ENCODE measurements around the gene DCTN3.
"Not testable (repeated sequence)": the region's sequence is repeated elsewhere in the genome, so short reads cannot be mapped to it uniquely, and the experiment has no call there.

Gene DCTN3

DNA sequence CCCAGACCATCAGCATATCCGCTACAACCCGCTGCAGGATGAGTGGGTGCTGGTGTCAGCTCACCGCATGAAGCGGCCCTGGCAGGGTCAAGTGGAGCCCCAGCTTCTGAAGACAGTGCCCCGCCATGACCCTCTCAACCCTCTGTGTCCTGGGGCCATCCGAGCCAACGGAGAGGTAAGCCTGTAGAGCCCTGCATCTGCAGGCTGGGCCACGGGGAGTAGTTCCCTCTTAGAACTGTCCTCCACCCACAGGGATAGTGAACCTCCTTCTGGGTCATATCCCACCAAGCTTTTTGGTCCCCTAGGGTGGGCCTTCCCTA, 26.7 kb upstream of the DCTN3 start:
- no peak for DNase-seq (ENCODE audit: low read depth)

- peak; percentile 94 for DNase-seq (ENCODE audit: low read depth)
These were observed 26.2 kb upstream of the DCTN3 start, which contains the start of gene GALT for GRCh38 chr9:34646211-34647083. GALT (plus strand) TSS chr9:34646675; CDS start chr9:34646705, 30 bp downstream.

DNA sequence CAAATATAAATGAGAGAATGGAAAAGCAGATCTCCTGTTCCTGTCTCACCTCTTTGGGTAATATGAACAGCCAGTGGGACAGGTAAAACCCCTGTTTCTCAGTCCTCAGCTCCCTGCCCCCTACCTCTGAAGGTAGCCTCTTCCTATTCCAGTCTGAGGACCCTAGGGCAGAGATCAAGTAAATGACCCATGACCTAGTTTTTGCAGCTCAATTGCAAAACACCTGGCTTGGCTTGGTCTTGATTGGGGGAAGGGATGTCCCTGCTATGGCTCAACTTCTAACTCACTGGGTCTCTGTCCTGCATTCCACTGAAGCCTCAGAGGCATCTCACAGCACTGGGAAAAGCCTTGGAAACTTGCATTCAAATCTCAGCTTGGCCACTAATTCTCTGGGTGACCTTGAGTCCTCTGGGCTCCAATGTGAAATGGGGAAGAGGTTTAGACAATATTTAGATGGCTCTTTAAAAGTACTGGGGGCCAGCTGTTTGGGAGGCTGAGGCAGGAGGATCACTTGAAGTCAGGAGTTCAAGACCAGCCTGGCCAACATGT, 24.5 kb upstream of the DCTN3 start:
- DNase-seq (ENCODE audit: low read depth): no peak

GRCh38 chr9:34642679-34643078, 22.4 kb upstream of the DCTN3 start:
- DNase-seq (ENCODE audit: low read depth): no peak

GRCh38 chr9:34639322-34639721, 19.0 kb upstream of the DCTN3 start:
- DNase-seq (ENCODE audit: low read depth): not testable (repeated sequence)

DNA sequence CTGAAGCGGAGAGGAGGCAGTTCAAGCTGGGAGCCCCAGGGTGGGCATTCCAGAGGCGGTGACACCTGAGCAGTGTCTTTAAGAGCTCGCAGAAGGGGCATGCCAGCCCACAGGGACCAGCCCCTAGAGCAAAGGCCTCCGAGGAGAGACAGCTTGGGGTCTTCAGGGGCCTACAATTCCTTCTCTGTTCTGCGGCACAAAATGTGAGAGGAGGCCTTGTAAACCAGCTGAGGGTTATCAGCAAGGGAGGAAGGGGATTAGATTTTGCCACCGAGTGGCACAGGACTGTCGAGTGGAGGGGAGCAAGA, 17.8 kb upstream of the DCTN3 start:
- DNase-seq (ENCODE audit: low read depth): no peak

DNA sequence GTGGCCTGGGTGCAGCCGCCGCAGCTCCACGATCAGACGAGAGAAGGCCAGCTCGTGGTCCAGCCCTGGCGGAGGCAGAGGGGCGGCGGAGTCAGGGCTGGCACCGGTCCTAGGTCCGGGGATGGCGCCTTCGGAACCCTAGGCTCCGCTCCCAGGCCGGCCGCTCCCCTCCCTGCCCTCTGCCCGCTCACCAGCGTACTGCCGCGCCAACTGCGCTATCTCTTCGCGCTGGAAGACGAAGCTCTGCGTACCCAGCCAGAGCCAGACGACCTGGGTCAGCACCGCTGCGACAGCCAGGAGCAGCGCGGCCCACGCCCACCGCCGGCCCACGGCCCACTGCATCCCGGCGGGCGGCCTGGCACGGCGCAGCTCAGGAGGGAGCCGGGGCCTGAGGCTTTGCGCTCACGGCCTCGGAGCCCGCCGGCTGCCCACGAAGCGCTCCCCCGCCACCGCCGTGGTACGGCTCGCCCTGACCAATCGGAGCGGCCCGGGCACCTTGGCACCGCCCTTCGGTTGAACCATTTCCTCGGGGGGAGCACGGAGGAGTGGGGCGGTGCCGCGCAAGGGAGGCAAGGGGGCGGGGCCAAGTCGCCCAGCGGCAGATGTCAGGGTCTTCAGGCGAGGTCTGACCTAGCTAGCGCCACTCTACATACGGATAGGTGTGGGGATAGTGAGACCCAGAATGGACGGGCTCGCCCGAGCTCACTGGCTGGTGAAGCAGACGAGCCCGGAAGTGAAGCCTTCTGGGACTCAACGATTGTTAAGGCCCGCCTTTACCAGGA, 17.3 kb upstream of the DCTN3 start, which contains the start of gene SIGMAR1:
SIGMAR1 (minus strand) TSS at position 432 of the 782 bp plus-strand sequence; CDS start at position 342, 90 bp downstream.
- peak; percentile 91 for DNase-seq (ENCODE audit: low read depth)

- DNase-seq (ENCODE audit: low read depth): no peak
These were observed 16.6 kb upstream of the DCTN3 start for GRCh38 chr9:34636791-34637355.

- no peak for DNase-seq (ENCODE audit: low read depth)
These were observed 15.3 kb upstream of the DCTN3 start for GRCh38 chr9:34635556-34635955.

DNA sequence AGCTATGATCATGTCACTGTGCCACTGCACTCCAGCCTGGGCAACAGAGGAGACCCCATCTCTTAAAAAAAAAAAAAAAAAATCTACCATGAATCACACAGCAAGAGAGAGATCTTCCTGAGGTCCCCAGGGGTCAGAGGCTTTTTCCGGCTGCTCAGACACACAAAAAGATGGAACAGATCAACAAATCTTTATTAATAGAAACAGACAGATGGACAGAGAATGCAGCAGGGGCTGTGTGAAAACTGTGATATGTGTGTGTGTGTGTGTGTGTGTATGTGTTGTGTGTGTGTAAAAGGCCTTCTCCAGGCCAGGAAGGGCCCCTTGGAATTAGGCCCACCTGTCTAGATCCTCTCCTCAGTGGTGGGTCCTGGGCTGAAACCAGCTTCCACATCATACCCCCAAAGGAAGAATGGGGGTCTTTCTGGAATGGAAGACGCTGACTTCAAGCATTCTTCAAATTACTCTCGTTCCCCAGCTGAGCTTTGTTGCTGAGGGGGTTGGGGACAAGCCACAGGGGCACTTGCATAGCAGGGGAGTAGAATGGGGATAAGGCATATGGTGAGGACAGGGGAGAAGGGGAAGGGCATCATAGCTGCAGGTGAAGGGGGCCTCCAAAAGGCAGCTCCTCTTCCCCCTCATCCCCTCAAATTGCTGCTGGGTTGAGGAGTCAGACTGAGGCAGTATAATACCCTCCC, 14.4 kb upstream of the DCTN3 start:
- DNase-seq (ENCODE audit: low read depth): no peak

- DNase-seq (ENCODE audit: low read depth): peak; percentile 61
These were observed 13.7 kb upstream of the DCTN3 start for GRCh38 chr9:34633851-34634550.

DNA sequence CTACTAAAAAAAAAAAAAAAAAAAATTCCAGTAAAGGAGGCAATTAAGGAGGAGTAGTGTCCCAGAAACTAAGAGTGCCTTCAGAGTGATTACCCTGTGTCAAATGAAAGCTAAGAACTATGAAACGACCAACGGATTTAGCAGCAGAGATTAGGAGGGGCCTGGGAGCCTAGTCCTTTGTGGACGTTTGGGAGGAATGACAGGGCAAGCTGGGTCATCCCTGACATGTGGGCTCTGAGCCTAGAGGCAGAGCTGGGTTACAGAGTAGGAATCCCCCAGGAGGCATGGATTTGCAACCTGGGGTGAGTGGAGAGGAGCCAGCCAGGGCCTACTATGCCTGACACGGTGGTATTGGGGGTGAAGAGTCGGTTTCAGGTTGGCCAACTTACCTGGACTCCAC, 12.9 kb upstream of the DCTN3 start:
- DNase-seq (ENCODE audit: low read depth): no peak

DNA sequence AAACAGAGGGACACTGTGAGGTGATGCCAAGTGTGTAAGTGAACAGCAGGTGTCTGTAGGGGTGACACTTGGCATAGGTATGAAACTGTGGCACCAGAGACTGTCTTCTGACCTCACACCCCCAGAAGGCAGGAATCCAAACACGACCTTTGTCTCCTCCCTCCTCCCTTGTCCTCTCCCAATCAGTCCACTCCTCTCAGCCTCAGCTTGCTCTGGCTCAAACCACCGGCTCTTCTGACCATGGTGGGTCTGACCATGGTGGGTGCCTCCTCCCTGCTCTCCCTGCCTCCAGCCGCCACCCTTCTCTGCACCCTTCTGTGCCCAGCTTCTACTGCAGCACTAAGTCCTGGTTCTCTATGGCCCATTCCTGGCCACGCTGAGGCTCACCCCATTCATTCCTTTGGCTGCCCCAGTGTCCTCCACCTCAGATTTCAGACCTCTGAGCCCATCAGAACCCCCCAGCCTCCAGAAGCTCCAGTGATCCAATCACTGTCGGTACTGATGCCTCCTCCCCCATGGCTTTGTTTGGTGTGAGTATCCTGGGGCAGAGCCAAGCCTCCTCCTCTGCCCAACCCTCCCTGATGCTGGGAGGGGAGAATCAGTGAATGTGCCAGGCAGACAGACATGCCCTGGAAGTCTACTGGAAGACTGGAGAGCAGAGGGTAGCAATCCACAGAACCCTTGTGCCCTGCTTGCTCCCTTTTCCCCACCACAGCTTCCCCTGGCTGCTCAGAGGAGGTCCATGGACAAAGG, 10.3 kb upstream of the DCTN3 start:
- no peak for DNase-seq (ENCODE audit: low read depth)

DNA sequence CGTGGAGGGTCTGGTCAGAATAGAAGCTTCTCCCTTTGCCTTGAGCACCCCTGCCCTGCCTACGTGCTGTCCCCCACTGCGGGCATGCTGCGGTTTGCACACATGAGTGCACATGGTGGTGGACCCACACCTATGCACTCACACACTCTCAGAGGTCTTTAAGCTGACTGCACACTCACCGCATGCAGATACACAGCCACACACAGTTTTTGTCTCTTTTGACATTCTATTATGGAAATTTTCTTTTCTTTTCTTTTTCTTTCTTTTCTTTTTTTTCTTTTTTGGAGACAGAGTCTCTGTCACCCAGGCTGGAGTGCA, 9.2 kb upstream of the DCTN3 start:
- DNase-seq (ENCODE audit: low read depth): no peak

GRCh38 chr9:34628656-34629490, 8.6 kb upstream of the DCTN3 start, which contains the start of gene ARID3C:
ARID3C (minus strand) TSS chr9:34629066; CDS start chr9:34628014, 1,052 bp downstream.
- DNase-seq (ENCODE audit: low read depth): no peak

- DNase-seq (ENCODE audit: low read depth): no peak
These were observed 7.7 kb upstream of the DCTN3 start for GRCh38 chr9:34627716-34628655.

GRCh38 chr9:34625186-34625486, 4.8 kb upstream of the DCTN3 start:
- DNase-seq (ENCODE audit: low read depth): no peak

- DNase-seq (ENCODE audit: low read depth): no peak
These were observed 4.3 kb upstream of the DCTN3 start for GRCh38 chr9:34624475-34625185.

Measured in stimulated activated CD4-positive, alpha-beta T cell treated with anti-CD3 and anti-CD28 coated beads, Interleukin-2, amount 100 ng/mL, for 4 hours (primary cell).